Naive thymus-derived CD4-positive, alpha-beta T cell (primary cell): ENCODE data around the gene PTDSS2. TPM values are rescaled to one million over a fixed set of nuclear protein-coding genes. Genes with fewer than 3 reads are reported as not detected.
"Not testable (repeated sequence)": the region's sequence is repeated elsewhere in the genome, so short reads cannot be mapped to it uniquely, and the experiment has no call there.

Source experiments
- ATAC-seq: fragments of 150-1000 bp; cut with Tn5 transposase; 2 replicates; pipeline ENCODE4 v1.10.0; 2021; ENCODE audit warnings: mild to moderate bottlenecking, moderate library complexity
- CTCF ChIA-PET: fragments of 350-600 bp; sonication (Branson Sonifier 250); formaldehyde crosslinking; loops from one replicate; lab custom pipeline; 2021; ENCODE audit warnings: antibody characterized with exemption; lab: Charles Lee
- POLR2A ChIA-PET: fragments of 350-600 bp; sonication (Branson Sonifier 250); formaldehyde crosslinking; loops from one replicate; lab custom pipeline; 2021; ENCODE audit warnings: antibody characterized with exemption, inconsistent platforms; lab: Charles Lee
- DNase-seq, 9 donors: peaks; one replicate each; pipeline versions ENCODE4 v3.0.0 to v3.0.0-alpha.2; 2020 to 2022; ENCODE audit warnings: mixed read lengths in 1 of 9
- H3K27ac ChIP-seq: one replicate; pipeline ENCODE4 v1.7.0; 2013; ENCODE audit warnings: mild to moderate bottlenecking, low read depth, low read length, moderate library complexity
- H3K27me3 ChIP-seq, 2 donors: one replicate each; pipeline ENCODE4 v1.7.0; 2013; ENCODE audit warnings: low read length in 2 of 2, mild to moderate bottlenecking in 2 of 2, moderate library complexity in 2 of 2; ENCODE audit not compliant: control insufficient read depth in 2 of 2, insufficient read depth in 2 of 2
- H3K36me3 ChIP-seq, 3 experiments: 1 replicate in 2 of 3; 2 replicates in 1 of 3; pipeline ENCODE4 v1.7.0; 2013; ENCODE audit warnings: low read length in 3 of 3, mild to moderate bottlenecking in 3 of 3, moderate library complexity in 1 of 3; ENCODE audit not compliant: insufficient read depth in 3 of 3, control insufficient read depth in 2 of 3
- H3K4me1 ChIP-seq, 2 donors: one replicate each; pipeline ENCODE4 v1.7.0; 2013; ENCODE audit warnings: low read length in 2 of 2, mild to moderate bottlenecking in 2 of 2, moderate library complexity in 1 of 2; ENCODE audit not compliant: control insufficient read depth in 2 of 2, insufficient read depth in 2 of 2
- H3K4me3 ChIP-seq: 2 replicates; pipeline ENCODE4 v1.7.0; 2013; ENCODE audit warnings: mild to moderate bottlenecking, low read length
- H3K9me3 ChIP-seq, 3 experiments: 1 replicate in 2 of 3; 2 replicates in 1 of 3; pipeline ENCODE4 v1.7.0; 2013; ENCODE audit warnings: low read length in 3 of 3; ENCODE audit not compliant: control insufficient read depth in 2 of 3
- H3K27ac Mint-ChIP-seq, 9 donors: one replicate each; pipeline ENCODE4 v1.8.0; 2020 to 2022; ENCODE audit warnings: mixed read lengths in 9 of 9, mild to moderate bottlenecking in 8 of 9, moderate library complexity in 5 of 9, inconsistent platforms in 2 of 9
- H3K27me3 Mint-ChIP-seq, 5 donors: one replicate each; pipeline ENCODE4 v1.8.0; 2021 to 2022; ENCODE audit warnings: mixed read lengths in 5 of 5, mild to moderate bottlenecking in 1 of 5
- H3K36me3 Mint-ChIP-seq, 5 donors: one replicate each; pipeline ENCODE4 v1.8.0; 2020 to 2022; ENCODE audit warnings: mixed read lengths in 5 of 5, mild to moderate bottlenecking in 3 of 5, inconsistent platforms in 1 of 5
- H3K4me1 Mint-ChIP-seq, 7 donors: one replicate each; pipeline ENCODE4 v1.8.0; 2020 to 2022; ENCODE audit warnings: mixed read lengths in 7 of 7, mild to moderate bottlenecking in 3 of 7, inconsistent platforms in 1 of 7
- H3K4me3 Mint-ChIP-seq, 10 donors: one replicate each; pipeline ENCODE4 v1.8.0; 2020 to 2022; ENCODE audit warnings: mild to moderate bottlenecking in 10 of 10, mixed read lengths in 10 of 10, moderate library complexity in 6 of 10, inconsistent platforms in 2 of 10
- H3K9me3 Mint-ChIP-seq, 11 donors: one replicate each; pipeline ENCODE4 v1.8.0; 2020 to 2022; ENCODE audit warnings: mixed read lengths in 11 of 11, mild to moderate bottlenecking in 4 of 11, inconsistent platforms in 1 of 11, moderate library complexity in 1 of 11
- intact Hi-C, 2 donors: fragments of 100-400 bp; cut with micrococcal nuclease; formaldehyde crosslinking; loops; one replicate each; pipeline ENCODE4 v1.15.1; 2023
- polyA plus RNA-seq, 2 donors: library from polyadenylated mRNA; unstranded; fragments of 300-500 nt; fragmentation: Illumina TruSeq; gene quantifications; one replicate each; pipeline ENCODE4 v1.2.3, GENCODE V29; 2021
- total RNA-seq, 6 experiments: library from RNA in 5 of 6; stranded (reverse) in 5 of 6; gene quantifications; 1 replicate in 5 of 6; 2 replicates in 1 of 6; pipeline ENCODE4 v1.2.3 and lab custom pipeline; 2021 to 2026

PTDSS2 gene
- total and polyA plus RNA-seq, 7 experiments from 2014 or later: 9.0 to 27.7 (median 19.4) TPM

DNA sequence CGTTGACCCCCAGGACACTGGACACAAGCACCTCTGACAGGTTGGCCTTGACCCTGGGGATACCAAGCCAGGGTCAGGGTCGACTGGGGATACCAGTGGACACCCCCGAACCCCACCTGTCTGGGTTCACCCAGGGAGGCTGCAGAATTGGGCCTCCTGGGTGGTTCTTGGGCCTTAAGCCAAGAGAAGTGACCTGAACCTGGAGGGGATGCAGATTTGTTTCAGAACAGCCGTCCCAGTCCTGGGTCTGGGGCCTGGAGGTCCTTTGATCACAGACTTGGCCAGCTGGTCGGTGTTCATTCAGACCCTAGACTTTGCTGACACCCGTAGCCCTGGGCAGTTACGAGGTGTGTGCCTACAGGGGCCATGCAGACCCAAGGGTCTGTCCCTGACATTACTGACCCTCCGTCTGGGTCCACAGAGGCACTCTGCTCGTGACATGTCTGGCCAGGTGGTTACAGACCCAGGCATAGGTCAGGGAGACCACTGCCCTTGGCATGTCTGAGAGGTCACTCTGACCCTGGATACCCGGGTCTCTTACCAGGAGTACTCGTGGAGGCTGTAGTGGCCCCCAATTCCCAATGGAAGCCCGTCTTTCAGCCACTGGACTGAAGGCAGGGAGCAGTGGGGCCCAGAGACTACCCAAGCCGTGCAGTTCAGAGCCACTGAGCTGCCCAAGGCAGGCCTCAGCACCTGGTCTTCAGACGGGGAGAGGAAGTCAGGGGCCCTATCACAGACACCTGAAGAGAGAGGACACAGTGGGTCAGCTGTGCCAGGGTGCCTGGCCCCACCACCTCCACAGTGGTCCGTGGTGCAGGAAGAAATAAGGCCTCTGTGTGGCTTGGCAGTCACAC lies 41.7 kb upstream of the PTDSS2 start:
- CTCF ChIA-PET: interaction anchor here (0.6 to 1.9 kb wide), 2 partner anchors 8 to 54 kb away, joined by 3 to 8 read pairs; no protein-coding TSS in a partner anchor
- no peak for ATAC-seq
- DNase-seq: peak in 1 of 9 donors; percentile 10
- POLR2A ChIA-PET: interaction anchor here (0.6 to 7.7 kb wide), 7 partner anchors 18 to 387 kb away, joined by 3 to 109 read pairs (median 3); partner anchors contain the start of genes BET1L, PSMD13, PTDSS2 and RIC8A
- Mint-ChIP-seq H3K27ac (peak overlapping the region in 3 of 9 donors; percentile 21 to 85 (median 51)), H3K27me3 (no peaks in the 10 kb centered on the region), H3K9me3 (no peaks in the 10 kb centered on the region), H3K4me1 (peaks cover 7 to 29% (median 11%) of the 10 kb centered on the region in 7 donors), H3K4me3 (peak overlapping the region in 2 of 10 donors; percentile 21 to 49), H3K36me3 (peaks cover 0 to 4% (median 0%) of the 10 kb centered on the region in 5 donors)
- Histone ChIP-seq H3K4me1 (peaks cover 17 to 20% of the 10 kb centered on the region in 2 donors), H3K9me3 (no peaks in the 10 kb centered on the region), H3K27me3 (no peaks in the 10 kb centered on the region), H3K27ac (peak overlapping the region; percentile 71), H3K36me3 (peaks cover 0 to 34% (median 0%) of the 10 kb centered on the region in 3 experiments), H3K4me3 (no peak overlapping the region)
- intact Hi-C loops: loop anchor here in 1 of 2 donors (5.0 kb wide), 2 partner anchors 141 to 314 kb away; no protein-coding TSS in a partner anchor

- no peak overlapping the region for H3K4me3 ChIP-seq
- Mint-ChIP-seq H3K36me3 (peaks cover 0 to 6% (median 0%) of the 10 kb centered on the region in 5 donors), H3K27ac (peak overlapping the region in 3 of 9 donors; percentile 21 to 60 (median 43)), H3K4me3 (no peak overlapping the region), H3K4me1 (peaks cover 8 to 31% (median 14%) of the 10 kb centered on the region in 7 donors), H3K9me3 (no peaks in the 10 kb centered on the region), H3K27me3 (no peaks in the 10 kb centered on the region)
- no peaks in the 10 kb centered on the region for H3K27me3 ChIP-seq
- intact Hi-C loops: loop anchor here in 1 of 2 donors (5.0 kb wide), 2 partner anchors 142 to 313 kb away; no protein-coding TSS in a partner anchor
- POLR2A ChIA-PET: interaction anchor here (0.6 to 7.7 kb wide), 4 partner anchors 17 to 387 kb away, joined by 3 to 109 read pairs (median 3); partner anchors contain the start of gene PTDSS2
- peaks cover 0 to 34% (median 0%) of the 10 kb centered on the region in 3 experiments for H3K36me3 ChIP-seq
- CTCF ChIA-PET: interaction anchor here (0.7 kb wide), 1 partner anchor 39 kb away, joined by 3 read pairs; no protein-coding TSS in a partner anchor
- H3K9me3 ChIP-seq: no peaks in the 10 kb centered on the region
- H3K27ac ChIP-seq: no peak overlapping the region
- no peak for ATAC-seq
- H3K4me1 ChIP-seq: peaks cover 17 to 21% of the 10 kb centered on the region in 2 donors
- no peak for DNase-seq
Measured at GRCh38 chr11:409008-409599, 41.0 kb upstream of the PTDSS2 start.

- H3K9me3 Mint-ChIP-seq: no peaks in the 10 kb centered on the region
- Histone ChIP-seq H3K9me3 (no peaks in the 10 kb centered on the region), H3K27me3 (no peaks in the 10 kb centered on the region), H3K4me1 (peaks cover 17 to 21% of the 10 kb centered on the region in 2 donors), H3K4me3 (no peak overlapping the region), H3K36me3 (peaks cover 0 to 33% (median 0%) of the 10 kb centered on the region in 3 experiments), H3K27ac (no peak overlapping the region)
- intact Hi-C loops: loop anchor here in 1 of 2 donors (5.0 to 10.0 kb wide), 4 partner anchors 143 to 385 kb away; partner anchors contain the start of genes CEND1, DEAF1, SLC25A22 and TMEM80
- POLR2A ChIA-PET: interaction anchor here (0.6 to 7.7 kb wide), 4 partner anchors 33 to 125 kb away, joined by 3 to 109 read pairs (median 5); partner anchors contain the start of gene PTDSS2
- no peak overlapping the region for H3K4me3 Mint-ChIP-seq
- H3K27ac Mint-ChIP-seq: peak overlapping the region in 2 of 9 donors; percentile 14 to 21
- H3K4me1 Mint-ChIP-seq: peaks cover 14 to 38% (median 20%) of the 10 kb centered on the region in 7 donors
- DNase-seq: peak in 1 of 9 donors; percentile 23
- H3K36me3 Mint-ChIP-seq: peaks cover 0 to 12% (median 0%) of the 10 kb centered on the region in 5 donors
- no peaks in the 10 kb centered on the region for H3K27me3 Mint-ChIP-seq
- CTCF ChIA-PET: interaction anchor here (0.7 to 1.0 kb wide), 4 partner anchors 31 to 41 kb away, joined by 3 to 9 read pairs (median 4); no protein-coding TSS in a partner anchor
- ATAC-seq: no peak
Measured at GRCh38 chr11:409600-410483, 40.2 kb upstream of the PTDSS2 start.

DNA sequence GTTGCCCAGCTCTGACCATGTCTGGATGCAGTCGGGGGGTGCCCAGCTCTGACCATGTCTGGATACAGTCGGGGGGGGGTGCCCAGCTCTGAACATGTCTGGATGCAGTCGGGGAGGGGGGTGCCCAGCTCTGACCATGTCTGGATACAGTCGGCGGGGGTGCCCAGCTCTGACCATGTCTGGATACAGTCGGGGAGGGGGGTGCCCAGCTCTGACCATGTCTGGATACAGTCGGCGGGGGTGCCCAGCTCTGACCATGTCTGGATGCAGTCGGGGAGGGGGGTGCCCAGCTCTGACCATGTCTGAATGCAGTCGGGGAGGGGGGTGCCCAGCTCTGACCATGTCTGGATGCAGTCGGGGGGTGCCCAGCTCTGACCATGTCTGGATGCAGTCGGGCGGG lies 39.4 kb upstream of the PTDSS2 start:
- ATAC-seq, H3K27me3 ChIP-seq, H3K27ac Mint-ChIP-seq, H3K27me3 Mint-ChIP-seq, H3K4me3 ChIP-seq, H3K9me3 ChIP-seq, DNase-seq, H3K4me3 Mint-ChIP-seq, H3K9me3 Mint-ChIP-seq, H3K27ac ChIP-seq: not testable (repeated sequence)
- Mint-ChIP-seq H3K4me1 (peaks cover 14 to 34% (median 23%) of the 10 kb centered on the region in 7 donors), H3K36me3 (peaks cover 0 to 11% (median 0%) of the 10 kb centered on the region in 5 donors)
- Histone ChIP-seq H3K4me1 (peaks cover 19 to 25% of the 10 kb centered on the region in 2 donors), H3K36me3 (peaks cover 0 to 24% (median 0%) of the 10 kb centered on the region in 3 experiments)
- ChIA-PET CTCF (interaction anchor here (0.9 to 1.2 kb wide), 3 partner anchors 37 to 40 kb away, joined by 3 to 4 read pairs (median 3); no protein-coding TSS in a partner anchor), POLR2A (interaction anchor here (1.4 to 7.7 kb wide), 2 partner anchors 33 to 38 kb away, joined by 7 to 109 read pairs; partner anchors contain the start of gene PTDSS2)
- intact Hi-C loops: loop anchor here in 1 of 2 donors (10.0 kb wide), 2 partner anchors 284 to 384 kb away; partner anchors contain the start of genes CEND1, DEAF1, SLC25A22 and TMEM80

GRCh38 chr11:411520-411919 lies 38.6 kb upstream of the PTDSS2 start:
- H3K9me3 Mint-ChIP-seq, H3K4me3 ChIP-seq, ATAC-seq, H3K27me3 ChIP-seq, H3K9me3 ChIP-seq, DNase-seq, H3K27ac Mint-ChIP-seq, H3K27ac ChIP-seq, H3K27me3 Mint-ChIP-seq: not testable (repeated sequence)
- POLR2A ChIA-PET: interaction anchor here (0.6 kb wide), 2 partner anchors 22 to 209 kb away, joined by 3 to 7 read pairs; no protein-coding TSS in a partner anchor
- H3K4me3 Mint-ChIP-seq: peak overlapping the region in 1 of 10 donors; percentile 25
- peaks cover 20 to 22% of the 10 kb centered on the region in 2 donors for H3K4me1 ChIP-seq
- intact Hi-C loops: loop anchor here in 1 of 2 donors (10.0 kb wide), 2 partner anchors 283 to 383 kb away; partner anchors contain the start of genes CEND1, DEAF1, SLC25A22 and TMEM80
- H3K36me3 ChIP-seq: peaks cover 0 to 21% (median 0%) of the 10 kb centered on the region in 3 experiments
- CTCF ChIA-PET: interaction anchor here (1.2 kb wide), 1 partner anchor 38 kb away, joined by 3 read pairs; no protein-coding TSS in a partner anchor
- peaks cover 0 to 11% (median 0%) of the 10 kb centered on the region in 5 donors for H3K36me3 Mint-ChIP-seq
- peaks cover 14 to 34% (median 25%) of the 10 kb centered on the region in 7 donors for H3K4me1 Mint-ChIP-seq
